OCI-LY3 (cell line): ENCODE data around the gene PPP1R37.

Experiments used
- H2AFZ ChIP-seq: fragments of 200-600, 300-600 bp; shearing (Covaris generic); 2 replicates; pipeline ENCODE4 v1.6.0; 2014; ENCODE audit warnings: antibody characterized with exemption, low read depth, low read length
- H3K27ac ChIP-seq: fragments of 200-600, 300-600 bp; sonication (generic); 2 replicates; pipeline ENCODE4 v1.5.1; 2014; ENCODE audit warnings: mild to moderate bottlenecking, low read length, moderate library complexity, mixed read lengths
- H3K27me3 ChIP-seq: fragments of 200-600, 300-600 bp; sonication (generic); 2 replicates; pipeline ENCODE4 v1.6.1; 2014; ENCODE audit warnings: low read depth, low read length, mixed read lengths
- H3K36me3 ChIP-seq: fragments of 200-600, 300-600 bp; sonication (generic); replicated peaks from 2 replicates; pipeline ENCODE3; 2014; ENCODE audit warnings: low read depth, low read length, mixed read lengths
- H3K4me1 ChIP-seq: fragments of 300-600, 200-600 bp; sonication (generic); 2 replicates; pipeline ENCODE4 v1.6.1; 2014; ENCODE audit warnings: low read length, mixed read lengths
- H3K4me2 ChIP-seq: fragments of 200-600, 300-600 bp; sonication (generic); 2 replicates; pipeline ENCODE4 v1.6.1; 2014; ENCODE audit warnings: low read length, mixed read lengths
- H3K4me3 ChIP-seq: fragments of 300-600, 200-600 bp; sonication (generic); 2 replicates; pipeline ENCODE4 v1.5.1; 2014; ENCODE audit warnings: antibody characterized with exemption, mild to moderate bottlenecking, low read length, moderate library complexity
- H3K79me2 ChIP-seq: fragments of 300-600, 200-600 bp; shearing (Covaris generic); 2 replicates; pipeline ENCODE4 v1.6.1; 2014; ENCODE audit warnings: mild to moderate bottlenecking, low read length, mixed read lengths
- H3K9ac ChIP-seq: fragments of 300-600, 200-600 bp; shearing (Covaris generic); 2 replicates; pipeline ENCODE4 v1.6.0; 2014; ENCODE audit warnings: mild to moderate bottlenecking, low read length, moderate library complexity
- H3K9me3 ChIP-seq: fragments of 200-600, 300-600 bp; shearing (Covaris generic); 2 replicates; pipeline ENCODE4 v1.6.1; 2014; ENCODE audit warnings: low read length, mixed read lengths; ENCODE audit not compliant: insufficient read depth
- H4K20me1 ChIP-seq: fragments of 200-600, 300-600 bp; sonication (generic); 2 replicates; pipeline ENCODE4 v1.6.1; 2016; ENCODE audit warnings: low read length, mixed read lengths; ENCODE audit not compliant: insufficient read depth
- CTCF ChIP-seq: fragments of 200-600, 300-600 bp; sonication (generic); IDR thresholded peaks from 2 replicates; pipeline ENCODE4 v1.5.1; 2014; ENCODE audit warnings: antibody characterized with exemption, low read length, low read depth
- EZH2phosphoT487 ChIP-seq: fragments of 200-600 bp; shearing (Covaris generic); IDR thresholded peaks from 2 replicates; pipeline ENCODE4 v1.6.1; 2018; ENCODE audit warnings: antibody characterized with exemption, mixed run types, low read depth

PPP1R37 gene

GRCh38 chr19:45119582-45119981, 26.6 kb downstream of the PPP1R37 start:
- H3K27me3 ChIP-seq, result no peaks in the 10 kb centered on the region
- no peak overlapping the region for H3K4me3 ChIP-seq
- H3K4me2 ChIP-seq, result no peak overlapping the region
- peaks cover 28% of the 10 kb centered on the region for H3K4me1 ChIP-seq
- H3K9me3 ChIP-seq, result no peaks in the 10 kb centered on the region
- no peak overlapping the region for H3K27ac ChIP-seq
- H3K36me3 ChIP-seq, result no peaks in the 10 kb centered on the region
- no peak overlapping the region for H2AFZ ChIP-seq
- TF ChIP-seq CTCF (no peak), EZH2phosphoT487 (no peak)
- H3K79me2 ChIP-seq, result peaks cover 69% of the 10 kb centered on the region
- H4K20me1 ChIP-seq, result peaks cover 69% of the 10 kb centered on the region
- H3K9ac ChIP-seq, result no peak overlapping the region

GRCh38 chr19:45121827-45122345, 28.9 kb downstream of the PPP1R37 start:
- no peak overlapping the region for H3K4me2 ChIP-seq

GRCh38 chr19:45122832-45123231, 29.9 kb downstream of the PPP1R37 start:
- Histone ChIP-seq H3K27ac (no peak overlapping the region), H2AFZ (no peak overlapping the region), H4K20me1 (peaks cover 47% of the 10 kb centered on the region), H3K4me2 (no peak overlapping the region), H3K27me3 (no peaks in the 10 kb centered on the region), H3K4me1 (peaks cover 15% of the 10 kb centered on the region), H3K9ac (no peak overlapping the region), H3K9me3 (no peaks in the 10 kb centered on the region), H3K4me3 (no peak overlapping the region), H3K79me2 (peaks cover 61% of the 10 kb centered on the region), H3K36me3 (no peaks in the 10 kb centered on the region)
- no peak for TF ChIP-seq CTCF
- no peak for TF ChIP-seq EZH2phosphoT487

More at GRCh38 chr19:45121827-45122345, 28.9 kb downstream of the PPP1R37 start:
- Histone ChIP-seq H2AFZ (no peak overlapping the region), H3K9me3 (no peaks in the 10 kb centered on the region), H3K4me1 (peaks cover 24% of the 10 kb centered on the region), H3K79me2 (peaks cover 66% of the 10 kb centered on the region), H3K36me3 (no peaks in the 10 kb centered on the region), H3K9ac (no peak overlapping the region), H3K27ac (no peak overlapping the region), H3K4me3 (no peak overlapping the region), H4K20me1 (peaks cover 56% of the 10 kb centered on the region), H3K27me3 (no peaks in the 10 kb centered on the region)
- TF ChIP-seq EZH2phosphoT487 (no peak), CTCF (no peak)

- H3K36me3 ChIP-seq, result no peaks in the 10 kb centered on the region
- H3K4me3 ChIP-seq, result no peak overlapping the region
- no peak overlapping the region for H3K27ac ChIP-seq
- peaks cover 9% of the 10 kb centered on the region for H3K4me1 ChIP-seq
- no peak overlapping the region for H3K4me2 ChIP-seq
- H3K79me2 ChIP-seq, result peaks cover 55% of the 10 kb centered on the region
- H3K9ac ChIP-seq, result no peak overlapping the region
- H4K20me1 ChIP-seq, result peaks cover 41% of the 10 kb centered on the region
- no peak for TF ChIP-seq EZH2phosphoT487
- no peak for TF ChIP-seq CTCF
- H3K27me3 ChIP-seq, result no peaks in the 10 kb centered on the region
- no peaks in the 10 kb centered on the region for H3K9me3 ChIP-seq
- no peak overlapping the region for H2AFZ ChIP-seq
Measured at GRCh38 chr19:45123440-45123850, 30.5 kb downstream of the PPP1R37 start.
